ENCODE measurements around the gene SEM1.
"Not testable (repeated sequence)": the region's sequence is repeated elsewhere in the genome, so short reads cannot be mapped to it uniquely, and the experiment has no call there.

Gene SEM1

GRCh38 chr7:96700516-96700915, 9.1 kb downstream of the SEM1 start:
- DNase-seq, result no peak

- DNase-seq, result no peak
These were observed 10.3 kb downstream of the SEM1 start for GRCh38 chr7:96699219-96699871.

DNA sequence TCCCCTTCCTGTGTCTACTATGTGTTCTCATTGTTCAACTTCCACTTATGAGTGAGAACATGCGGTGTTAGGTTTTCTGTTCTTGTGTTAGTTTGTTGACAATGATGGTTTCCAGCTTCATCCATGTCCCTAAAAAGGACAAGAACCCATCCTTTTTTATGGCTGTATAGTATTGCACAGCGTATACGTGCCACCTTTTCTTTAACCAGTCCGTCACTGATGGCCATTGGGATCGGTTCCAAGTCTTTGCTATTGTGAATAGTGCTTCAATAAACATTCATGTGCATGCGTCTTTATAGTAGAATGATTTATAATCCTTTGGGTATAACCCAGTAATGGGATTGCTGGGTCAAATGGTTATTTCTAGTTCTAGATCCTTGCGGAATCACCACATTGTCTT, 11.2 kb downstream of the SEM1 start:
- DNase-seq, result not testable (repeated sequence)

DNA sequence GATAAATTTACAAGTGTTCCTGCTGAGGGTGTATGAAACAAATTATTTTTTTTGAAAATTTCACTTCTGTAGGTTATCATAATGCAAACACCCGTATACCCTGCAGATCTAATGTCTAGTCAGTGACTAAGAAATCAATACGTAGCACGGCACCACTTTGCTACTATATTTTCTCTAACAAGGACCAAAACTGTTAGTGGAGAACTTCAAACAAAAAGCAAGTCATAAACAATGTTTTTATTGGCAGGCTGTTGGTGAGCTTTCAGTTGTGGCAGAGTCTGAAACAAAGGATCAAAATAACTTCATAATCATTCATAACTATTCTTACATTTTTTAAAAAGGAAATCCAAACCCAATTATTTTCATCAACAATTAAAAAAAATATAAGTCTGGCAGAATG, 11.8 kb downstream of the SEM1 start:
- no peak for DNase-seq

DNA sequence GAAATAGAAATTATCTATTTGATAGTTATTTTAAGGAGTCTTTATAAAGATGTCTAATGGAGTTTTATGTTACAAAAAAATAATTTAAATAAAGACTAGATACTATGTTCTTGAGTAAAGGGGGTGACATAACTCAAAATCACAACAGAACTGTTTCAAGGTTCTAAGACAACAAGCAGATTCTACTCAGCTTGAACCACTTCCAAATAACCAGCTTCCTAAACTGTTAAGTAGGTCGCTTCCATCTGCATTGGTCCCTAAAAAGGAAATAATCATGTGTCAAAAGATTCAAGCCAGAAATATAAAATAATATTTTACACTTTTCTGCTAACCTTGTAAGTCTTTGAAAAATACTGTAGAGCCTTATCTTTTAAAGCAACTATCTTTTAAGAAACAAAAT, 14.1 kb downstream of the SEM1 start:
- DNase-seq, result no peak

DNA sequence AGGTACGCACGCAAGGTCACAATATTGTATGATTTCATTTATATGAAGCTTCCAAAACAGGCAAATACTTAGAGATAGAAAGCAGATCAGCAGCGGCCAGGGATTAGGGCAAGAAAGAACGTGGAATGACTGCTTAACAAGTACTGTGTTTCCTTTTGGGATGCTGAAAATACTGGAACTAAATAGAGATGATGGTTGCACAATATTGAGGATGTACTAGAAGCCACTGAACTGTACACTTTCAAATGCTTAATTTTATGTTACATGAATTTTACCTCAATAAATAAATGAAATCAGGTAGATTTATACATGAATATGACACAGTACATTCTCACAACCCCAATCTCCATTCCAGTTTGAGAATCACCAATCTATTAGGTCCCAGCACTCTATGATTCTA, 15.6 kb downstream of the SEM1 start:
- DNase-seq, result no peak

DNA sequence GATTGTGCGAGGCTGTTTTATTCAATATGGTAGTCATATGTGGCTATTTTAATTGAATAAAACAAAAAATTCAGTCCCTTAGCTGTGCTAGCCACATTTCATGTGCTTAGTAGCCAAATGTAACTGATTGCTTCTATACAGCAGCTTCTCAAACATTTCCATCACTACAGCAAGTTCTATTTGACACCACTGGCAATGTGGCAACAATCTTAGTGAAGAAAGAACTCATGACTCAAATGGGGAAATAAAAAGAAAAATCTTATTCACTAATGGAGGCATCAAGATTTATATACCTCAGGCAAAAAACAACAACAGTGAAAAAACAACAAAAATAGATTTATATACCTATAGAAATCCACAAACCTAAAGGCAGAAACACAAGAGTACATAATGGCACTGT, 17.9 kb downstream of the SEM1 start:
- no peak for DNase-seq

DNA sequence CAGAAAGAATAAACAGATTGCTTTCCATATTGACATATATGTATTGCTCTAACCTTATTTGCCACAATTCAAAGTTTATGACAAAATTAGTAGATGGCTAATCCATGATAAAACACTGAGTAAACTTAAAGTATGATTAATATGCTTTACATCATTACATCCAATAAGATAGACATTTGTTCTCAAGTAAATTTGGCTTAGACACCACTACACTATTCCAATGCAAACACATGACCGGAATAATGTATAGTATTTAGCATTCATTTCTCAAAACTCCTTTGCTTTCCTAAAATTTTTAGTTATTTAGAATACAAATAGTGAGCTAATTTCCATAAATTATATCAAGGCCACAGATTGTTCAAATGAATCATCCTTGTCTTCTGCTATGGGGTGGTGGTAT, 20.2 kb downstream of the SEM1 start:
- no peak for DNase-seq

DNA sequence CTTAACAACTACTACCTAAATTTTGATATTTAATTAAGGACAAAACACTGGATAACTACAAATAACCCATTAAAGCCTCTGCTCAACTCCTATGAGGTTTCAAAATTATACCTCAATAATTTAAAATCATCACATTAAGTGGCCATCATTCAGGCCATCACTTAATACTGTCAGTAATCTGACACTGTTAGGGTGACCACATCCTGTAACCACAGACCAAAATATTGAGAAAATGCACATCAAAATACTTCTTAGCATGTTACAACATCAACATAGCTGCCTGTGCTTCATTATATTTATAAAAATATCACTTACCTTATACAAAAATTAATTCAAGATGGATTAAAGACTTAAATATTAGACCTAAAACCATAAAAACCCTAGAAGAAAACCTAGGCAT, 23.3 kb downstream of the SEM1 start:
- no peak for DNase-seq

- no peak for DNase-seq
These were observed 23.9 kb downstream of the SEM1 start for GRCh38 chr7:96685755-96686154.

GRCh38 chr7:96685353-96685752, 24.3 kb downstream of the SEM1 start:
- DNase-seq, result no peak

DNA sequence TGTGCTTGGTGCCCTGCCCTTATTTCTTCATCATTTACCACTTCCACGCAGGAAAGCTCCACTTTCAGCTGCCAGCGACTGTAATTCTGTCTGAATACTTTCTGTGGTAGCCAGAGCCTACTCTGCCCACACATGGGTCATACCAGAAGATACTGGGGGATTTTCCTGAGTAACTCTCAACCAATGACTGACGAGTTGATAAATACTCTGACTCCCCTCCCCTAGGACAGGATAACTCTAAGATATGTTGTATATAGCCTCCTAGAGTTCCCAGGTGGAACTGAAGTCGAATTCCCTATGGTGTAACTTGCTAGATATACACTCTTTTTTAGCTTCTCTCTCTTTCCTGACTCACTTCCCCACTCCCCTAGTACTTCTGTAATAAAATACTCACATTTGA, 29.8 kb downstream of the SEM1 start:
- no peak for DNase-seq

- no peak for DNase-seq
These were observed 32.7 kb downstream of the SEM1 start for GRCh38 chr7:96676919-96677318.

DNA sequence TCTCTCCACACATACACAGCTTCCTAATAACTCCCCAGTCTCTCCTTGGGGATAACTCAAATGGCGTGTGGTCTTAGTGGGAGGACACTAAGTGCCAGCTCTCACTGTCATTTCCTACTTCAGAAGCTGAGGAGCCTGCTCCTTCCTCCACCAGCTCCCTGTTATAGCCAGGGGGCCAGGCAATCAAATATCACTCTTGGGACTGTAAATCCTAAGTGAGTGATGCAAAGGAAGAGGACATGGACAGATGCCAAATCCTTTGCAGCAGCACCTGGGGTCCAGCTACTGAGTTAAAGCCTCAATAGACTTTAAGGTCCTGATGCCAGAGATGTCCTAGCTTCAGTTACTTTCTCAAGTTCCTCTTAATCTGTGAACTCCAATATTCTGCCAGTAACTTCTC, 34.1 kb downstream of the SEM1 start:
- no peak for DNase-seq

DNA sequence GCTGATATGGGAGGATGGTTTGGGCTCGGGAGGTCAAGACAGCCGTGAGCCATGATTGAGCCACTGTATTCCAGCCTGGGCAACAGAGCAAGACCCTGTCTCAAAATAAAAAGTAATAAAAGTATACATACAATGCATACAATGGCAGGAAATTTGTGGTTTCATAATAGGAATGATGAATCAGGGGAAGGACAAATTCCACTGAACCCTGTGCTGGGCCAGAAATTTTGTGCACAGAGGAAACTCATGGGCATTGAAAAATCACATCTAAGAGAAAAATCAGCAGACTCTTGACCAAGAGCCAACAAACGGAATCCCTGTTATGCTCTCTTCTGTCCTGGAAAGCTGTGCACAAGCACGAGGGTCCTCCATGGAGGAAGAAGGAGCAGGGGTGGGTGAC, 35.1 kb downstream of the SEM1 start:
- DNase-seq, result no peak

DNA sequence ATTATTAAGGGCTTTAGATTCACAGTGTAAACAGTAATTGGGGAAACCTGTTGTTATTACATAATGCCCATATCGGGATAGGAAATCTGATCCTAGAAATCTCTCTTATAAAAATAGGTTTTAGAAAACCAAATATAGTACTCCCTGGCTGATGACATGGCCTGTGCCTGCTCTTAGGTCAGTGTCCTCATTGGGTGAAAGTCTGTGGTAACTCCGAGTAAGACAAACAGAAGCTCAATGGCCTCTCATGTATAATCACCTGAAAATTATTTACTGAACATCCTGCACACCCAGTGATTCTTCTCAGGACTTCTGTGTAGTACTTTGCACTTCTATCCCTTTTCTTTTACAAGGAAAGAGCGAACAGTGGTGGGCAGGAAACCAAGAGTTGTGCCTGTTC, 37.8 kb downstream of the SEM1 start:
- no peak for DNase-seq

DNA sequence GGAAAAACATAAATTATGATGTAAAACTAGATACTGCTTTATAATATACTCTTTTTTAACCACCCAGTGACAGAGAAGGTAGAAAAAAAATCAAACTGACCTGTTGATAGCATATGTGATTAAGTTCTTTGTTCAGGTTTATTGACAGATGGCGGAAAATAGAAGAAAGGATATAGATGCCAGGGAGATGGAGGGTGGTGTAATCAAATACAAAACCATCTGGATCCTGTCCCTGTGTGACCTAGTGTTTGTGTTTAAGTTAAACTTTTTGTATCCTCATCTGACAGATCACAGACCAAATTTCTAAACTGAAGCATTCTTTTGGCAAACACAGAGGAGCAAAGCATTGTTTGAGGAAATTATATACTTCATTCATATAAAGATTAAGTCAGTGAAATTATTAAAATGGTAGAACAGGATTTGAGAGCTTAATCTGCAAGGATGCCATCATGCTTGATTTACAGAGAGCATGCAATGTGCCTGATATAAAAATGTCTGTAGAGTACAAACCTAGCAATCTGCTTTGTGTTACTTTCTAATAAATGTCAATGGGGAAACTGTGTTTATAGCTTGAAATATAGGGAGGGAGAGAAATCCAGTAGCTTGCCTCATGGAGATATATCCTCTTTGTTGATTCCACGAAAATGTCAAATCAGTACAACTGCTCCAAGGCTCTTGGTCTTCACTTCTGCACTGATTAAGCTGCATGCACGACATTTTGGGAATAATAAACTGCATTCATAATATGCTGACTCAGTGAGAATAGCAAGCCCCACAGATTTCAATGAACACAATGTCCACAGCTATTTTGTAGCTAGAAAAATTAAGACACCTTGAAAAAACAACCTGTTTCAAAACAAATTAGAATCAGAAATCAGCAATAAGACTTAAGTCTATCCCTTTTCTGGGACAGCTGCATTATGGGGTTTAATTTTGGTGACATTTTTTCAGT, 39.0 kb downstream of the SEM1 start:
- DNase-seq, result no peak

GRCh38 chr7:96669812-96670211, 39.8 kb downstream of the SEM1 start:
- no peak for DNase-seq

DNA sequence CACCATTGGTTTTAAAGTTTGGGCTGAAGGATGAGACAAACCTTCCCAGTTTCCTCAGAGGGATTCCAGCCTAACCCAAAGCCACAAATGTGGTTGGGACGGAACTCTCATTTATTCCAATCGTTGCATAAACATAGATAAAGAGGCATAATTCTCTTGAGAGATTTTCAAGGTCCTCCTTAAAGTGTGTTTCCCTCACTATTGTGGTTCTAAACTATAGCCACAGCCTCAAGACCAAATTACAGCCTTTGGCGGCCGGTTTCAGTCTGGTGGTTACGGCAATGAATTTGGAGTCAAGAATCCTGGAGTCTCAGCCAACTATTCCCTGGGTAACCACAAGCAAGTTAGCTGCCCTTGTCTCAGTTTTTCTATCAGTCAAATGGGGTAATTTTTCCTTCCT, 42.6 kb downstream of the SEM1 start:
- DNase-seq, result no peak

DNA sequence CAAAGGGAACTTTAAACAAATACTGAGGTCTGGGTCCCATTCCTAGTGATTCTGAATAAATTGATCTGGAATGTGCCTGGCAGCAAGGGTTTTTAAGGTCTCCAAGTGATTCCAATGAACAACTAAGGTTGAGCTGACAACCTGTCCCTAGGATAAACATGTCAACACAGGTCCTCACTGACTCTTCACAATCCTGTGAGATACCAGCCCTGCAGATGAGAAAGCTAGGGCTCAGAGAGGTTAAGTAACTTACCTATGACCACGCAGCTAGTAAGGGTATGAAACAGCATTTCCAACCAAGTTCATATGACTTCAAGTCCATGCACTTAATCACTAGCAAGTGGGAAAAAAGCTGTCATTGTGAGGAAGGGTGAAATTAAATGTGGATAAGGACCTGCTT, 44.0 kb downstream of the SEM1 start:
- no peak for DNase-seq

DNA sequence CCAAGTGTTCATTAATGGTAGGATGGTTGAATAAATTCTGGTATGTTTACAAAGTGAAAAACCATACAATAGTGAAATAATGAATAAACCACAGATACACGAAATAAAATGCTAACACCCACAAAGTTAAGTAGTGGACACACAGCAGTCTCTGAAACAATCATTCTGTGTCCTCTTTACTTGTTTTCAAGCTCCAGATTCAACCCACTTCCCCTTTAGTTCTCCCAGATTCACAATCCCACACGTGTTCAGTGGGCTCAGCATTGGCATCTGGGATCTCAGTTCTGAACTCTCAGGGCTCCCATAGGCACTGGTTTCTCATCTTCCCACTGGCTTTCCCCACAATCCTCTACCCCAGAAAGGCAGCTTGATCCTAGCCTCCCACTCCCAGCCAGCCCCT, 44.9 kb downstream of the SEM1 start:
- no peak for DNase-seq

DNA sequence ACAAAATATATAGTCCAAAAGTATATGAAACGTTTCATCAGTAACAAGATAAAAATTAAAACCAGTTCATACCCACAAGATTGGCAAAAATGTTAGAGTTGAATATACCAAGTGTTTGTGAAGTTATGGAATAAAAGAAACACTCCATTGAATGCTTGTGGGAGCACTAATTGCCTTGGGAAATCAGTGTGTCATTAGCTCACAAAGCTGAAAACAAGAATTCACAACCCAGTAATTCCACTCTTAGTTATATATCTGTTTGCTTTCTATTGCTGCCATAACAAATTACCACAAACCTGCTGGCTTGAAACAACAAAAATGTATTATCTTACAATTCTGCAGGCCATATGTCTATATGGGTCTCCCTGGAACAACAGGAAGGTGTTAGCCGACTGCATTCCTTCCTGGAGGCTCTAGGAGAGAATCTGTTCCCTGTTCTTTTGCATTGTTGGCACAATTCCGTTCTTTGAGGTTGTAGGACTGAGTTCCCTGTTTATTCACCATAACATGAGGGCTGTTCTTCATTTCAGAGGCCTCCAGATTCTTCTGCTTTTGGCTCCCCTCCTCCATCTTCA, 45.7 kb downstream of the SEM1 start:
- no peak for DNase-seq

DNA sequence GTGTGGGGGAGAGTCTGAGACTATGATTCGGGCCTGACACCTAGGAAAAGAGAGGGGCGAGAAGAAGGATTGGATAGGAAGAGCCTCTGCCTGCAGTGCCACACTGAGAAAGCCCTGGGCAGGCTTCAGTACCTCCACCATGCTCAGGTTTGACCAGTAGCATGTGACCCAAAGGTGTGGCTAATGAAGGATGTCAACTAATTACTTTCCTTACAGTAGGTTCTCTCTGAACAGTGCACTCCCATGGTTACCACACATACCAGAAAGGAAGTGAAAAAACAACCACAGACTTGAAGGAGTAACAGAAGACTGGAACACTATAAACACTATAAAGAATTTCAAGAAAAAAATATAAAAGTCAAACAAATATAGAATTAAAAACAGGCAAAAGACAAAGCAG, 46.2 kb downstream of the SEM1 start:
- DNase-seq, result no peak

GRCh38 chr7:96662151-96662550, 47.5 kb downstream of the SEM1 start:
- DNase-seq, result not testable (repeated sequence)
